Urinary bladder (tissue), 4 donors: Measurements from ENCODE around the gene DAB1. TPM values are rescaled to one million over a fixed set of nuclear protein-coding genes. Genes with fewer than 3 reads are reported as not detected.

Experiments
- DNase-seq: peaks from one replicate; pipeline ENCODE4 v3.0.0-alpha.2; 2015; ENCODE audit errors: extremely low spot score
- H3K27ac ChIP-seq: one replicate; pipeline ENCODE4 v1.5.1; 2013; ENCODE audit warnings: low read depth, mild to moderate bottlenecking, moderate library complexity
- H3K36me3 ChIP-seq: one replicate; pipeline ENCODE4 v1.6.1; 2013; ENCODE audit warnings: mild to moderate bottlenecking, moderate library complexity; ENCODE audit not compliant: insufficient read depth
- H3K4me1 ChIP-seq: one replicate; pipeline ENCODE4 v1.6.1; 2013; ENCODE audit warnings: mild to moderate bottlenecking, moderate library complexity; ENCODE audit not compliant: insufficient read depth
- H3K4me3 ChIP-seq: one replicate; pipeline ENCODE4 v1.5.1; 2013; ENCODE audit warnings: low read depth, low read length
- WGBS: extraction: QIAGEN DNeasy Blood & Tissue Kit; methylation state at CpG from one replicate; pipeline ENCODE4 v1.1.7; 2013; 5-methylcytosine and 5-hydroxymethylcytosine counted together
- polyA plus RNA-seq: library from polyadenylated mRNA; stranded (reverse); fragments of 200-250 nt; gene quantifications from one replicate; pipeline ENCODE4 v1.2.3, GENCODE V29; 2013
- total RNA-seq: library from RNA; depleted of rRNA; stranded (reverse); fragments of >200 nt; gene quantifications from one replicate; pipeline ENCODE4 v1.2.3, GENCODE V29; 2014
- donor health status: healthy with polysubstance abuse.
- donor health status: healthy.

DAB1 gene
- total and polyA plus RNA-seq, 2 donors, result 0.86 to 4.9 TPM

DNA sequence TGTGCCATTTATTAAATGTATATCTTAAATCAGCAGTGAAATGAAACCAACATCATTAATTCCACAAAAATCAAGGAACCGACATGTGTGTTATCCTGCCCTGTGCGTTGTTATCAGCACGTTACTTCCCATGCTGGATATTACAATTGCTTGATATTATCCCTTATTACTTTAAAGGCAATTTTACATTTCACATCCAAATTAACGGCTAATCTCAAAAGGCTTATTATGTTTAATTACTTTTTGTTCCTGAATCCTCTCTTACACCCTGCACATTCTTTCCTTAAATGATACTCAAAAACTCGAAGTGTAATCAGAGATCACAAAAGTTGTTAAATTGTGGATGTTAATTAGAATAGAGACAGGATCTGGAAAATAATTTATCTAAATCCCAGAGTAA, 167.9 kb downstream of the DAB1 start:
- no peaks in the 10 kb centered on the region for H3K4me1 ChIP-seq
- H3K27ac ChIP-seq, result no peak overlapping the region
- H3K36me3 ChIP-seq, result no peaks in the 10 kb centered on the region
- WGBS, result 80% methylated on average over 5 of the region's 5 CpGs
- no peak for DNase-seq
- no peak overlapping the region for H3K4me3 ChIP-seq

DNA sequence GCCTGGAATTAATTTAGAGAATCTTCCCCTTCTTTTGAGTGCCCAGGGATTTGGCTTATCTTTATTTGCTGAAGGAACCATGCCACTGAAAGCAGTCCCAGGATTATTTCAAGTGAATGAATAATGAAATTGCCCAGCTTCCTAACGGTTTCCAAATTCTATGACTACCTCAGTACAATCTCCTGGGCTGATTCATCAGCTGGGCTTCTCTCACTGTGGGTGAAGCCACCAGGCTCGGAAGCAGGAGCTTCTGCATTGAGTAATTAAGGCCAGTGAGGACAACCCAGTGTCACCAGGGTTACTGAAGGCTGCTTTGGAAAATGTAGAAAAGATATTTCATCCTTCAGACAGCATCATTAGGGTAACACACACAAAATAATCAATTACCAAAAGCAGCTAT, 169.8 kb downstream of the DAB1 start:
- no peaks in the 10 kb centered on the region for H3K36me3 ChIP-seq
- no peak for DNase-seq
- H3K4me3 ChIP-seq, result no peak overlapping the region
- H3K4me1 ChIP-seq, result no peaks in the 10 kb centered on the region
- WGBS, result 40% methylated on average over 2 of the region's 2 CpGs
- H3K27ac ChIP-seq, result no peak overlapping the region

DNA sequence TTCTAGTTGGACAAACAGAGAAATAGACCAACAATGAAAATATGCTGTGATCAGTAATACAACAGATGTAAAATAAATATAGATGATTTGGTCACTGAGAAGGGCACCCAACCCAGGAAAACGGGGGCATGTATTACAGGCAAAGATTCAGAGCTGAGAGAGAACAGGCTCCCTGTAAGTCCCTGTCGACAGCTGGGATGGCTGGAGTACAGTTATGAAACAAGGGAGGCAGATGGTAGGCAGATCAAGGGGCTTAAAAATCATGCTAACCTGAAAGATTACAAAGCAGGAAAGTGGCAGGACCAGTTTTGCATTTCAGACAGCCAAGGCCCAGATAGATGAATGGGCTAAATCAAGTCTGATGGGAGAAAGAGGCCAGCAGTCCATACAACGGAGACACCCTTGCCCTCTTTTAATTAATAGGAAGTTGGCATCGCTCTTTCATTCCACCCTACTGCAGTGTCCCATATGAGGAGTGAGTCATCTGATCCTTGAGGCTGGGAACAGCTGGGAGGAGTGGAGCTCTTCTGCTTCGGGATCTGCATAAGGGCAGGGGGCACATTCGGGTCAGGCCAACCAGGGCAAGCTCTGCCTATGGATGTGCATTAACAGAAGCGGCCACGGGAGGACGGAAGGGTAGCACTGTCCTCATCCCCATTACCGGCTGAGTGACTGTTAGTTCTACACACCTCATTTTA, 171.1 kb downstream of the DAB1 start:
- no peak overlapping the region for H3K27ac ChIP-seq
- no peaks in the 10 kb centered on the region for H3K36me3 ChIP-seq
- no peak overlapping the region for H3K4me3 ChIP-seq
- no peak for DNase-seq
- 75% methylated on average over 10 of the region's 10 CpGs for WGBS
- H3K4me1 ChIP-seq, result no peaks in the 10 kb centered on the region

DNA sequence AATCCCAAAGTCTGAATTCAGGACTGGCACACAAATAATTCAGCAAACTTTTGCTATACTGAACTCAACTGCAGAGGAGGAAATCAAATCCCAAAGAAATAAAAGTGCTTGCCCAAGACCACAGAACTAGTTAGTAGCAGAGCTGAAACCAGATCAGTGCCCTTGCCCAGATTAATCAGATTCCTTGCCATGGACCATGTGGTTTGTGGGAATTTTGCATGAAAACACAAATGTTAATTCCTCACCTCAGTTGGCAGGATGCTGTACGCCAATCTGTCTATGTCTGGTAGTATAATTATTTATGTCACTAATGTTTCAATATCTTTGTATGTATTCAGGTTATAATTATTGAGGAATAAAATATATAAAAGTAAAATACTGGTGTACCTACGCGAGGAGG, 173.8 kb downstream of the DAB1 start:
- 92% methylated on average over 3 of the region's 3 CpGs for WGBS
- Histone ChIP-seq H3K4me3 (no peak overlapping the region), H3K36me3 (no peaks in the 10 kb centered on the region), H3K4me1 (no peaks in the 10 kb centered on the region), H3K27ac (no peak overlapping the region)
- no peak for DNase-seq

DNA sequence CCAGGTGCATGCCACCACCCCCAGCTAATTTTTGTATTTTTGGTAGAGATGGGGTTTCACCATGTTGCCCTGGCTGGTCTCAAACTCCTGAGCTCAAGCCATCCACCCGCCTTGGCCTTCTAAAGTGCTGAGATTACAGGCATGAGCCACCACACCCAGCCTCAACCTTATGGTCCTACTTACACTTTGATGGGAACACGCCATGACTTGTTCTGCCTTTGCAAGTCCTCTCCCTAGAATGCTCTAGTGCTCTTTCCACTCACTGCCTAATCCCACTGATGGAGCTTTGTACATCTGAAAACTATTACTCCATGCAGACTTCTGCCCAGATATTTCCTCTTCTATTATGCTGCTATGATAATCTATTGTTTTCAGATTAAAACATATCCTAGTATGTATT, 174.3 kb downstream of the DAB1 start:
- Histone ChIP-seq H3K4me1 (no peaks in the 10 kb centered on the region), H3K27ac (no peak overlapping the region), H3K4me3 (no peak overlapping the region), H3K36me3 (no peaks in the 10 kb centered on the region)
- 87% methylated on average over 2 of the region's 2 CpGs for WGBS
- no peak for DNase-seq

DNA sequence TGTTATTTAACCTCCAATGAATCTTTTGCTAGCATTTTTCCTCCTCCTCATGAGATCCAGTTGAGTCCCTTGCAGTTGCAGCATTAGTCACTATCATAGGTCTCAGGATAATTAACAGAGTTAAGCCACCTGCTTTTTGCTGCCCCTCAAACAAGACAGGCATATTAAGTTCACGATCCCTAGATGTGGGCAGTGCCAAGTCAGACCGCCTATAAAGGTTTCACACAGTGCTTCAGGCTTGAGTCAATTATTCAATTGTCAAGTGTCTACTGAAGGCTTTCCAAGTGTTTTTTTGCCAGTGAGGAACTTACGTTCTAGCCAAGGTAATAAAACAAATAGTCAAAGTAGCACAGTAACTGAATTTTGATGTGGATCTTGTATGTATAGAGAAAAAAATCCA, 175.0 kb downstream of the DAB1 start:
- Histone ChIP-seq H3K36me3 (no peaks in the 10 kb centered on the region), H3K27ac (no peak overlapping the region), H3K4me1 (no peaks in the 10 kb centered on the region), H3K4me3 (no peak overlapping the region)
- DNase-seq, result no peak
- WGBS, result 82% methylated on average over 3 of the region's 3 CpGs

DNA sequence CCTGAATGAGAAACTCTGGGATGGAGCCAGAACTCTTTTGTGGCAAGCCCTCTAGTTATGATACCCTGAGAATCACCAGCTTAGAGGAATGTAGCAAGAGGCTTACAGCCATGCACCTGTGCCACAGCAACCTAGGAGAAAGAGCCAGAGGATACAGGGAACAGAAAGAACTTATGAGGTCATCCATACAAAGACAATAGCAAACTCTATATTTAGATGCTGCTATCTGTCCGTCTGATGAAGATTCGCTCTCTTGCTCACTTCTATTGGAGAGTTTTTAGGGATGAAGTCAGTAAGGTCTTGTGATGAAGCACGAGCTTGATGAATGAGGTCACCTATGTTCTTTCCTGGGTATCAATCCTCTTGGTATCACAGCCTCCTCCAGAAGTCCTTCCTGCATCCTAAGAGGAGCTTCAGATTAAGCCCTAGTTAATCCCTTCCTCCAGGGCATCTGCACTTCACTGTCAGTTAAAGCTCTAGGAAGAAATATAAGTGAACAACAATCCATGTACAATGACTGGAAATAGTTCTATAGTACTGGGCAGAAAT, 185.6 kb downstream of the DAB1 start:
- WGBS, result 82% methylated on average over 3 of the region's 3 CpGs
- no peak for DNase-seq
- no peaks in the 10 kb centered on the region for H3K4me1 ChIP-seq
- H3K4me3 ChIP-seq, result no peak overlapping the region
- no peak overlapping the region for H3K27ac ChIP-seq
- no peaks in the 10 kb centered on the region for H3K36me3 ChIP-seq

DNA sequence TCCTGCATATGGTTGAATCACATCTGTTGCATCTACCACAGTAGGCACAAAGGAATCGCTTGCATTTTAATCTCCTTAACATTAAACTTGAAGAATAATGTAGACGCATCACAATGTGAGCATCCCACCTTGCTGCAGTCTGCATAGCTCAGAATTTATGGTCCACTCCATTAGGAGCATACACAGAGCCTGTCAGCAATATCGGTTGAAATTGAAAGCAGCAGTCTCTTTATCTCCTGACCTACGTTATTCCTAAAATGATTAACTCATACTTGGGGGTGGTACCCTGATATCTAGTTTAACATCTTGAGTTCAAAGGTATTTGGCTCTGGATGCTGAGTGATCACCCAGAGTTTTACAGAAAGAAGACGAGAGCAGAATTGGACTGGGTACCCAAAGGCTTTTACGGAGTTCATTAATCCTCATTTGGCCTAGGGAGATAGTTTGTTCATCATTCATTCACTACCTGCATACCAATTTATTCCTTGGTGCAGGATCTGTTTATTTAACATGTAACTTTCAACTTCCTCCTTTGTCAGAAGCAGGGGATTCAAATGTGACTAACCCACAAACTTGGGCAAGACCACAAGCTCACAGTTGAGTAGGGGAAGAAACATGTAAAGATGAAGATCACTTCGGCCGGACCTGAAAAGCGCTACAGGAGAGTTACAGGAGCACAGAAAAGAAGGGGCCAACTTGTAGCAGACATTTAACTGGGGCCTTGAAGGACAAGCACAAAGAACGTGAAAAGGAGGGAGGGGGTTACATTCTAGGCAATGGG, 187.9 kb downstream of the DAB1 start:
- Histone ChIP-seq H3K36me3 (no peaks in the 10 kb centered on the region), H3K4me3 (no peak overlapping the region), H3K4me1 (no peaks in the 10 kb centered on the region), H3K27ac (no peak overlapping the region)
- no peak for DNase-seq
- WGBS, result 86% methylated on average over 10 of the region's 10 CpGs

DNA sequence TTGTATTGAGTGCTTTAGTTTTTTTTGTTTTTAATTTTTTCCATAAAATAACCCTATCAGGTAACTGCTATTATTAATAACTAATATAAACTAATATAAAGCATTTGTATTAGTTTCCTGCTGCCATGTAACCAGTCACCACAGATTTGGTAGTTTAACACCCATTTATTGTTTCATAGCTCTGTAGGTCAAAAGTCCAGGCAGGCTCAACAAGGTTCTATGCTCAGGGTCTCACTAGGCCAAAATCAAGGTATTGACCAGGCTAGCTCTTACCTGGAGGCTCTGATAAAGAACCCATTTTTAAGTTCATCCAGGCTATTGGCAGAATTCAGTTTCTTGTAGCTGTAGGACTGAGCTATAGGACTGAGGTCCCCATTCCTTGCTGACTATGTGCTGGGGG, 189.4 kb downstream of the DAB1 start:
- H3K36me3 ChIP-seq, result no peaks in the 10 kb centered on the region
- H3K4me3 ChIP-seq, result no peak overlapping the region
- no peak overlapping the region for H3K27ac ChIP-seq
- no peaks in the 10 kb centered on the region for H3K4me1 ChIP-seq
- no peak for DNase-seq

DNA sequence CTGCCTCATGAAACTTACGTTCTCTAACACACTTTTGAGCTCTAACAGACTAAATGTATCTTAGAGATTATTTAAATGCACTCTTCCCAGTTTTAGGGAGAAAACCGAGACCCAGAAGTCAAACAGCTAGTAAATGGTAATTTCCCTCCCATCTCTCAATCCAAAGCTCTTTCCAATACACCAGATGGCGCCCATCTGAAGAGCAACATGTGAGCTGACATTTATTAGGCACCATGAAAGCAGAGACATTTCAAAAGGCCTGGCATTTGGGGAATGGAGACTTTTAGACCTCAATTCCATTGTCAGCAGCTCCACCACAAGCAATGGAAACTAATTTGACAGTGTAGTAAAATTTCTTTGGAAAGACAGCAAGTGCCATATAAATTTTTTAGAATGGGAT, 191.4 kb downstream of the DAB1 start:
- Histone ChIP-seq H3K36me3 (no peaks in the 10 kb centered on the region), H3K4me3 (no peak overlapping the region), H3K27ac (no peak overlapping the region), H3K4me1 (no peaks in the 10 kb centered on the region)
- no peak for DNase-seq
- WGBS, result 82% methylated on average over 3 of the region's 3 CpGs

DNA sequence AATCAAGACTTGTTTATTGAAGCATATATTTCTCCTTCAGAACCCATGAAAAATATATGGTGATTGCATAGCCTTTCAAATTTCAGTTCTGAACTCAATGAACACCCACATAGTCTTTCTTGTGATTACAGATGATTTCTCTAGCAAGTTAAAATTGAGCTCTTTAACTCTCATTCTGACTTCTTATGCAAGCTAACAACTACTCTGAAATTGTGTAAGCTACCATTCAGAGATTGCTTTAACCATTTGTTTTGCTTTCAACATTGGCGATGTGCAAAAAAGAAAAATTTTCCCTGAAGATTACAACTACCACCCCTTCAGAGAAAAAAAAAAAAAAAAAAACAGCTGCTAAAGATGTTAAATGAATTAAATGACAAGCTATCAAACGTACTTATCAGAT, 193.9 kb downstream of the DAB1 start:
- H3K4me1 ChIP-seq, result no peaks in the 10 kb centered on the region
- no peak overlapping the region for H3K4me3 ChIP-seq
- 81% methylated on average over 2 of the region's 2 CpGs for WGBS
- H3K27ac ChIP-seq, result no peak overlapping the region
- no peak for DNase-seq
- no peaks in the 10 kb centered on the region for H3K36me3 ChIP-seq

DNA sequence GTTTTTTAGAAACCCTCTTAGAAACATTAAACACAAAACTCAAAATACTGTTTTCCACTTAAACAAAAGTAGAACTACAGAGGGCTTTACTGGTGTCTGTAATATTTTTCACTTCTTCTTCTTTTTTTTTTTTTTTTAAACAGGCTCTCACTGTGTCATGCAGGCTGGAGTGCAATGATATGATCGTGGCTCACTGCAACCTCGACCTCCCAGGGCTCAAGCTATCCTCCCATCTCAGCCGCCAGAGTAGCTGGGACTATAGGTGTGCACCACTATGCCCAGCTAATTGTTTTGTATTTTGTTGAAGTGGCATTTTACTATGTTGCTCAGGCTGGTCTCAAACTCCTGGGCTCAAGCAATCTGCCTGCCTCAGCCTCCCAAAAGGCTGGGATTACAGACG, 194.8 kb downstream of the DAB1 start:
- Histone ChIP-seq H3K4me1 (no peaks in the 10 kb centered on the region), H3K36me3 (no peaks in the 10 kb centered on the region), H3K4me3 (no peak overlapping the region), H3K27ac (no peak overlapping the region)
- 70% methylated on average over 4 of the region's 4 CpGs for WGBS
- DNase-seq, result no peak

DNA sequence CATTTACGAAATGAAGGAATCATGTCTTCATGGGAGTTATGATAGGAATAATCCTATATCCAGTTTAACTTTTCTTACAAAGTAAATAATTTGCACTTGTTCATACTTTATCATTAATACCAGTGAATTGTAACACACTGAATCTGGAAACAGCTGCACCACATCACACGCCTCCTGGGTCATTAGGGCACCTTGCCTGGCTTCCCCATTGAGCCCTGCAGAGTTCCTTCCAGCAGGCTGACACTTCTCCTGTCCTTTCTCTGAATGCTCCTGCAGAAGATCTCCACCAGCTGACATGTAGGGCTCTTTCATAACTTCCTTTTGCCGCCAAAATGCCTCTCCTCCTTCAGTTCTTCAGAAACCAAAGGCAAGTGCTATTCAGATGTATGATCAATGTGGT, 201.1 kb downstream of the DAB1 start:
- no peak overlapping the region for H3K4me3 ChIP-seq
- no peaks in the 10 kb centered on the region for H3K36me3 ChIP-seq
- no peak overlapping the region for H3K27ac ChIP-seq
- no peaks in the 10 kb centered on the region for H3K4me1 ChIP-seq
- DNase-seq, result no peak
- 63% methylated on average over 3 of the region's 3 CpGs for WGBS

DNA sequence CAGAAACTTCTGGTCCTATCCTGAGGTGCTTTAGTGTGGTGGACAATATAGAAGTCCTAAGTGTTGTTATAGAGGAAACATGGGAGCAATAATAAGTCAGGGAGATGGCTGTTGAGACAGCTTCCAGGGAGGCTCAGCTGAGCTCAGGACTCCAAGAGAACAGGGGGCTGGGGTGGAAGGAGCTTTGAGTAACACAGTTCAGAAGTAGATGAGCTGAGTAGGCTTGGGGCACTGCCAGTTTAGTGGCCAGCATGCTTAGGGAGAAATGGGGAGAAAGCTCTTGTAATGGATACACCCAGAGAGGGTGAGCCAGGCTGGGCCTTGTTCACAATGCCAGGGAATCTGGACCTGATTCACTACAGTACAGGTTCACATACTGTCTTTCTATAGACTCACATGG, 201.6 kb downstream of the DAB1 start:
- no peak overlapping the region for H3K27ac ChIP-seq
- H3K4me3 ChIP-seq, result no peak overlapping the region
- DNase-seq, result no peak
- H3K4me1 ChIP-seq, result no peaks in the 10 kb centered on the region
- H3K36me3 ChIP-seq, result no peaks in the 10 kb centered on the region
